EH (cell line): Measurements from ENCODE around the gene ZNF639.
"Not testable (repeated sequence)": the region's sequence is repeated elsewhere in the genome, so short reads cannot be mapped to it uniquely, and the experiment has no call there.

Experiments used
- DNase-seq: peaks from one replicate; pipeline ENCODE4 v3.0.0-alpha.2; 2015; ENCODE audit warnings: low read depth

The ZNF639 gene, protein sequence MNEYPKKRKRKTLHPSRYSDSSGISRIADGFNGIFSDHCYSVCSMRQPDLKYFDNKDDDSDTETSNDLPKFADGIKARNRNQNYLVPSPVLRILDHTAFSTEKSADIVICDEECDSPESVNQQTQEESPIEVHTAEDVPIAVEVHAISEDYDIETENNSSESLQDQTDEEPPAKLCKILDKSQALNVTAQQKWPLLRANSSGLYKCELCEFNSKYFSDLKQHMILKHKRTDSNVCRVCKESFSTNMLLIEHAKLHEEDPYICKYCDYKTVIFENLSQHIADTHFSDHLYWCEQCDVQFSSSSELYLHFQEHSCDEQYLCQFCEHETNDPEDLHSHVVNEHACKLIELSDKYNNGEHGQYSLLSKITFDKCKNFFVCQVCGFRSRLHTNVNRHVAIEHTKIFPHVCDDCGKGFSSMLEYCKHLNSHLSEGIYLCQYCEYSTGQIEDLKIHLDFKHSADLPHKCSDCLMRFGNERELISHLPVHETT

GRCh38 chr3:179322286-179323196 lies at the start of gene ZNF639:
Gene ZNF639 (plus strand): TSS chr3:179323031. CDS start chr3:179328294, 5,263 bp downstream.
- peak; percentile 89 for DNase-seq

GRCh38 chr3:179274434-179274833 lies 48.4 kb upstream of the ZNF639 start:
- not testable (repeated sequence) for DNase-seq

- DNase-seq: no peak
Observed at GRCh38 chr3:179276001-179276400, 46.8 kb upstream of the ZNF639 start.

- no peak for DNase-seq
Observed at GRCh38 chr3:179276743-179277142, 46.1 kb upstream of the ZNF639 start.

DNA sequence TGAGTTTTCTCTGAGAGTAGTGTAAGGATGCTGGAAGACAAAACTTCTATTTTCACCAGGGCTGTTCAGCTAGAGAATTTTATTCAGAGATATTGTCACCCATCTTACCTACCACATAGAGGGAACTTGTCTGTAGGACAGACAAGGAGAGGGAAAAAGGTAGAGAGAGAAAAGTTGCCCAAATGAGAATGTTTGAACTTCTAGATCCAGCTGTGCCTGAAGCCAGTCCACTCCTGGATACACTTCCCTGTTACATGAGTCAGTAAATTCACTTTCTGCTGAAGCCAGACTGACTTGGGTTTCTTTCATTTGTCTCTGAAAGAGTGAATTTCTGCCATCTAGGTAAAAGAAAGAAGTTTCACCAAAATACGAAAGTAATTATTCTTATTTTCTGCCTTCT lies 44.7 kb upstream of the ZNF639 start:
- DNase-seq: no peak

GRCh38 chr3:179278932-179279693 lies 43.7 kb upstream of the ZNF639 start:
- no peak for DNase-seq

DNA sequence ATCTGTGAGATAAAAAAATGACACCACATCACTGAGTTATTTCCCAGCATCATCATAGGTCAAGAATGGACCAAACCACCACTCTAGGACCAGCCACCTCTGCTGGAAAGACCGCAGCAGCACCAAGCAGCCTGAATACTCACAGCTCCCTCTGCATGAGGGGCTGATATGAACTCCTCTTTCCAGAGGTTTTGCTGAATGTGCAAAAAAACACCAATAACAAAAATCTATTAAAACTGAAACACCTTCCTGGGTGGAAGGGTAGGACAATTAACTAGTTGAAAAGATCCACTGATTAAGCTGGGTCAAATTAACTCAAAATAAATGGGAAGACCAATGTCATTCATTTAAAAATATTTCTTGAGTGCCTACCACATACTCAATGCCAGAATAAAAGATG lies 43.0 kb upstream of the ZNF639 start:
- DNase-seq: no peak

DNA sequence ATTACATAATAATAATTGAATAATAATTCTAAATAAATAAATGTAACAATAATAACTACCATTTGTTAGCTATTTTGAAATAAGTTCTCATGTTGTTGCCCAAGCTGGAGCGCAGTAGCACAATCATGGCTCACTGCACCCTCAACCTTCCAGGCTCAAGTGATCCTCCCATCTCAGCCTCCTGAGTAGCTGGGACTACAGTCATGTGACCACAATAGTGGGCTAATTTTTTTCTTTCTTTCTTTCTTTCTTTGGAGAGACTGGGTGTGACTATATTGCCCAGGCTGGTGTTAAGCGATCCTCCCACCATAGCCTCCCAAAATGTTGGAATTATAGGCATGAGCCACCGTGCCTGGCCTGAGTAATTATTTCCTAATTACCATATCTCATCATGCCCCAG lies 41.0 kb upstream of the ZNF639 start:
- no peak for DNase-seq

DNA sequence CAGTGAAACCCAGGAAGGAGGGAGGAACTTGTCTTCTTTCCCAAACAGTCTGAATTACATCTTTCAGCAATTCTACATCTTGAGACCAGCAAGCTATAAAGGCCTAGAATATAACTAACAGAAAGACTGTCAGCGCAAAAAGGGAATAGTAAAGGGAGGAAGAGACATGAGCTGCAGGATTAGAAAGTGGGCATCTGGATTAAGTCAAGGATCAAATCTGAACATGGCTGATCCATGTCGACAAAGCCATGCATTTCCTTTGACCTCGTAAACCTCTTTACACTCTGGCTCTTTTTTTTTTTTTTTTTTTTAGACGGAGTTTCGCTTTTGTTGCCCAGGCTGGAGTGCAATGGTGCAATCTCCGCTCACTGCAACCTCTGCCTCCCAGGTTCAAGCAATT lies 36.5 kb upstream of the ZNF639 start:
- no peak for DNase-seq

- no peak for DNase-seq
Observed at GRCh38 chr3:179288845-179289244, 34.0 kb upstream of the ZNF639 start.

- DNase-seq: no peak
Observed at GRCh38 chr3:179289295-179289694, 33.5 kb upstream of the ZNF639 start.

DNA sequence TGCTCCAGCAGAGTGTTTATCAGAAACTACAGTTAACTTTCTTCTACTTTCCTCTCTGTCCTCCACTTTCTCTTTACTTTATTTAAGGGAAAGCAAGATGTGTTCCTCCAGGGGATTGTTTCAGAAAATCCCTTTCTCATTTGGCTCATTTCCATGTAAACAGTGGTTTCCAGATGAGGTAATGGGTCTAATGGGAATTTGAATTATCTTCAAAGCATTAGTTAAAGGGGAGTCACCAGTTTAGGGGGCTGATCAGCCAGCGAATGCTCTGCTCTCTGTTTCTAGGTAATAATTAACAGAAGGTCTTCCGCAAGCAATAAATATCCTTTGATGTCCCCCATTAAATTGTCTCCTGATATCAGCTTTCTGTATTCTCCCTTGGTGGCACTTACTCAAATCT lies 30.4 kb upstream of the ZNF639 start:
- DNase-seq: peak; percentile 16

DNA sequence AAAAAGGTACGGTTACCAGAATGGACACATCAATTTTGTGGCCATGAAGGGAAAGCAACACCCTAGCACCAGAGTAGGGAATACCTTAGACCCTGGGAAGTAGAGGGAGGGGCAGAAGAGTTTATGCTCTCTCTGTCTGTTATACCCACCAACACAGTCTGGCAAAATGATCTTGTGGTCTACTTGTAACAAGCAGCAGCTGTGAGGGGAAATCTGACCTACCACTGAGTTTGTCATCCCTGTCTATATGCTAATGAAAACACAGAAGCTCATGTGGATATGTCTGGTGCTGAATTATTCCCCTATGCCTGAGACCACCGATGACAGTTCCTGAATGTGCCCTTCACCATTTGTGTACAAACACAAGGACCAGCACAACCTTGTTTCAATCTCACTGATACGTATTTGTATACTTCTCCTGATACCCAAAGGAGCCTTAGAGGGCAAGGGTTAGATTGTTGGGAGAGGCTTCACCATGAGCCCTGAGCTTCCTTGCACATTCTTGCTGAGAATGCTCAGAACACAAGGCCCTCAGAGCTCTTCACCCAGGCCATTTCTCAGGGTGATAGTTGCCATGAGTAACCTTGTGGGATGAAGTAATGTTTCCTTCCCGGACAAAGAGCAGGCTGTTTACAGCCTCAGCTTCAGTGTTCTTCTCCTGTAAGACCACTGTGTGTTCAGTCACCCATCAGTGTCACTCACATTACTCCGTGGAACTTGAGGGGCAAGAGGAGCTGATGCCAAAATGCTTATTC lies 24.7 kb upstream of the ZNF639 start:
- no peak for DNase-seq

- DNase-seq: no peak
Observed at GRCh38 chr3:179299316-179299715, 23.5 kb upstream of the ZNF639 start.

GRCh38 chr3:179299999-179300613 lies 22.7 kb upstream of the ZNF639 start:
- DNase-seq: no peak

GRCh38 chr3:179301645-179302044 lies 21.2 kb upstream of the ZNF639 start:
- DNase-seq: no peak

DNA sequence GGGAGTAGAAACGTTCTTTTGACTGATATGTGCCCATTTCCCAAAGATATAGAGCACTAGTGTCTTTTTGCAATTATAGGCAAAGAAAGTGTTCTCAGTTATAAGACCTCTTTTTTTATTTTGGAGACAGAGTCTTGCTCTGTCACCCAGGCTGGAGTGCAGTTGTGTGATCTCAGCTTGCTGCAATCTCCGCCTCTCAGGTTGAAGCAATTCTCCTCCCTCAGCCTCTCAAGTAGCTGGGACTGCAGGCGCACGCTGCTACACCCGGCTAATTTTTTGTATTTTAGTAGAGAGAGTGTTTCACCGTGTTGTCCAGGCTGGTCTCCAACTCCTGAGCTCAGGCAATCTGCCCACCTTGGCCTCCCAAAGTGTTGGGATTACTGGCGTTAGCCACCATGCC lies 20.7 kb upstream of the ZNF639 start:
- DNase-seq: no peak

- peak; percentile 20 for DNase-seq
Observed at GRCh38 chr3:179304605-179305004, 18.2 kb upstream of the ZNF639 start.

DNA sequence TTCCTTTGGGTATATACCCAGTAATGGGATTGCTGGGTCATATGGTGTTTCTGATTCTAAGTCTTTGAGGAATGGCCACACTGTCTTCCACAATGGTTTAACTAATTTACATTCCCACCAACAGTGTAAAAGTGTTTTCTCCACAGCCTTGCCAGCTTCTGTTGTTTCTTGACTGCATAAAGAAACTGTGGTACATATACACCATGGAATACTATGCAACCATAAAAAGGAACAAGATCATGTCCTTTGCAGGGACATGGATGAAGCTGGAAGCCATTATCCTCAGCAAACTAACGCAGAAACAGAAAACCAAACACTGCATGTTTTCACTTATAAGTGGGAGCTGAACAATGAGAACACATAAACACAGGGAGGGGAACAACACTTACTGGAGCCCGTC lies 15.5 kb upstream of the ZNF639 start:
- DNase-seq: not testable (repeated sequence)

- DNase-seq: peak; percentile 18
Observed at GRCh38 chr3:179308001-179308400, 14.8 kb upstream of the ZNF639 start.
